HG03159 (cell line): ENCODE measurements around the gene PTPRH.

Experiments
- ATAC-seq: cut with Tn5 transposase; IDR thresholded peaks from one replicate; pipeline ENCODE4 v1.9.1; 2021; ENCODE audit warnings: mild to moderate bottlenecking, moderate library complexity; ENCODE audit not compliant: unreplicated experiment

PTPRH gene

DNA sequence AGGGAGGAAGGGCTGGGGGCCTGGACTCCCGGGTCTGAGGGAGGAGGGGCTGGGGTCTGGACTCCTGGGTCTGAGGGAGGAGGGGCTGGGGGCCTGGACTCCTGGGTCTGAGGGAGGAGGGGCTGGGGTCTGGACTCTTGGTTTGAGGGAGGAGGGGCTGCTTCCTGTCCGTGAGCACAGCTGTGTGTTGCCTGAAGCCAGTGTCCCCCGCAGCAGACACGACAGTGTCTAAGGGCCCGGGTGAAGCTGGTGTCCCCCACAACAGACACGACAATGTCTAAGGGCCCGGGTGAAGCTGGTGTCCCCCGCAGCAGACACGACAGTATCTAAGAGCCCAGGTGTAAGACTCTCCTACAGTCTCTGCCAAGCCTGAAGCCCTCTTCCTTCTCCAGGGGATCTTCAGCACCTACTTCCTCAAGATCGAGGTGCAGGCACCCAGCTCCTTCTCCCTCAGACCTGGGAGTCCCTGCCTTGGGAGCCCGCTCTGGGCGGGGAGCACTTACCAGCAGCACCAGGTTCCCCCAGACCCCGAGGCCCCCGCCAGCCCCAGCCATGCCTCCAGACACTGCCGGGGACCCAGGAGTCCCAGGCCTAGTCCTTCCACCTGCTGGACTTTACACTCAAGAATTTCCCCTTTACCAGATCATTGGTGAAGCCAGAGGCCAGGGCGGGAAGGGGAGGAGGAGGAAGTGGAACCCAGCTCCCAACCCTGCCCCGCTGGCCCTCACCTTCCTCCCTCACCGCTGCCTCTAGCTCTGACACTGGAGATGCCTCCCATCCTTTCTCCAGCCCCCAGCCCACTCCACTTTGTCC is at the start of gene PTPRH:
Gene PTPRH, minus strand, starts transcription at position 622 of the 813 bp plus-strand sequence. Its CDS starts 68 bp downstream, at position 554.
- no peak for ATAC-seq

- peak; percentile 15 for ATAC-seq
Observed at GRCh38 chr19:55258476-55258827, 49.2 kb upstream of the PTPRH start.

GRCh38 chr19:55257461-55258420 is 48.4 kb upstream of the PTPRH start:
- no peak for ATAC-seq

DNA sequence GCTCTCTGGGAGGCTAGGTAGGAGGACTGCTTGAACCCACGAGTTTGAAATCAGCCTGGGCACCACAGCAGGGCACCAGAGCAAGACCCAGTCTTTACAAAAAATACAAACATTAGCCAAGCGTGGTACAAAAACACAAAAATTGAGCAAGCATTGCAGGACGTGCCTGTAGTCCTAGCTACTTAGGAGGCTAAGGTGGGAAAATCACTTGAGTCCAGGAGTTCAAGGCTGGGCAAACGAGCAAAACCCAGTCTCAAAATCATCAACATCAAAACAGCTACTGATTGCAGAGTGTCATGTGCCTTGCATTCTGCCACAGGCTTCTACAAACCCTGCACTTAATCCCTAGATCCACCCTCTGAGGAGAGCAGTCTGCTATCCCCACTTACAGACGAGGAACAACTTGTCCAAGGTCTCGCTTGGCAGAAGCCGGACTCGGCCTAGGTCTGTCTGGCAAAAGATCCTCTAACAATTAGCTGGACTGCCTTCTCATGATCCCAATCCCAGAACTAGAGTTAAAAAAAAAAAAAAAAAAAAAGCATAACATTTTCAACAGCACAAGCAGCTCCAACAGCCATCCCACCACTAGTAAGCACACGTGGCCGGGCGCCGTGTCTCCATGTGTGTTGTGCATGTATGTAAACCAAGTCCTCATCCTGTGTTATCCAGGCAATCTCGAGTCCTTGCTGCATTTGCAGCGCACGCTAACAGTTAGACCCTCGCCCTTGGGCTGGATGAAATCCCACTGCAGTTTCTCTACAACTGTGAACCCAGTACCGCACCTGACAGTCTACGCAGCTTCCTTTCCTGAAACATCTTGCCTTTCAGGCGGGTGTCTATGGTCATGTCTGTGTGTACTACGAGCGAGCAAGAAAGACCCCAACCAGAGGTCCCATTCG is 47.5 kb upstream of the PTPRH start:
- ATAC-seq: no peak

DNA sequence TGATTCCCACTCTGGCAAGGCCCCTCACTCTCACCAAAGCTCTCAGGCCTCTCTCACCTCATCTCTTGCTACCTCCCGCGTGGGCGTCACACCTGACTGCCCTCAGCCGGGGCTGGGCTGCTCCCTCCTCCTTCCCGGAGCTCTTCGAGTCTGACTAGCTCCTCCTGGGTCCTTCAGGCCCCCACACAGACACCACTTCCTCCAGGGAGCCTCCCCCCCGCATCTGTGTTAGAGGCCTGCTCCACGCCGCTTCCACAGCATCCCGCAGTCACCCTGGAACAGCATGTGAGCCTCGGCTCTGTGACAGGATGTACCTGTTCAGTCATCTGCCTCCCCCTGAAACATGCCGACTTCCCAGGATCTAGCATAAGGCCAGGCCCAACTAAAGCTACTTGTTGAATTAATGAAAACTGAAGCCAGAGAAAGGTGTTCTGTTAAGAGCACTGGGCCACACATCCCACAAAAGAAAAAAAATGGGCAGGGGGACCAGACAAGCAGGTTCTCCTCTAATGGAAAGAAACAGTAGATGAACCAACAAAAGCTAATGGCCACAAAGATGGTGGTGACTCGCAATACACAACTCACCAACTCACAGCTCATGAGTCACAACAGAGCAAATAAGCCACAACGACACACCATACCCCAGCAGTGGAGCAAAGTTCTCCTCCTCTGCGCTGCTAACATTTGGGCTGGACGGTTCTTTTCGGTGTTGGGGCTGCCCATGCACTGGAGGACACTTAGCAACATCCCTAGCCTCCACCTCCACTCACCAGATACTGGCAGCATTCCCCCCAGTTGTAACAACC is 46.5 kb upstream of the PTPRH start:
- ATAC-seq: no peak

GRCh38 chr19:55254625-55254977 is 45.3 kb upstream of the PTPRH start:
- no peak for ATAC-seq

GRCh38 chr19:55253842-55254624 is 44.7 kb upstream of the PTPRH start:
- ATAC-seq: peak; percentile 45

DNA sequence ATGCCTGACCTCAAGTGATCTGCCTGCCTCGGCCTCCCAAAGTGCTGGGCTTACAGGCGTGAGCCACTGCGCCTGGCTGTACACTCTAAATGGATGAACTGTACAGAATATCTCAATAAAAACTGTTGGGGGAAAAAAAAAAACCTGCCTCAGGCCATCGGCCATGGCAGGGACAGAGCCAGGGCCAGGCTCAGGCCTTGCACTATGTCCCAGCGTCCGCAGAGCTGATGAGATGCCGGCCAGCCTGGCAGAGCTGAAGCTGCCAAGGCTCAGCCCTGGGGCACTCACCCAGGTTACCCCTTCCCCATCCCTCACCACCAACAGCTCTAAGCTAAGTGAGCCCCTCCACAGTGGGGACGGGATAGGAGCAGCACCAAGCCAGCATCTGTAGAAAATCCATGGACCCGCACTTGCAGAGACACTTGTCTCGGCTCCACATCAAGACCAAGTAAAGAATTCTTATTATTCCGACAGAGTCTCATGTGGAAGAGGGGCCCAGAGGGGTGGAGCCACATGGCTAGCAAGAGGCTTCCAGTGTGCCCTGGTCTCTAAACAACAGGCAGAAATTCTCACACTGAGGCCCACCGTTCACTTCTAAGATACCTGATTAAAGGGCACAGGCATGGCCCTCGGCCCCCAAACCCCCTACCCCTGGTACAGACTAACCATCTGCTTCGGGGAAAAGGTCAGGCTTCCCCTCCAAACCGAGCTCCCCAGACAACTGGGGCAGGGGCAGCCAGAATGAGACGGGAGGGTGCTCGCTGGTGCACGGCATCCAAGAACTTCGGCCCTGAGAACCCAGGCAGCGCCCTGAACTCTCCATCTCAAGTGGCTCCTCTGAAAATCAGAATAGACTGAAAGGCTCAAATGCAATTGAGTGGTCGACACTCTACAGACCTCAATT is 43.7 kb upstream of the PTPRH start:
- ATAC-seq: no peak

- no peak for ATAC-seq
Observed at GRCh38 chr19:55251341-55252081, 42.2 kb upstream of the PTPRH start.

DNA sequence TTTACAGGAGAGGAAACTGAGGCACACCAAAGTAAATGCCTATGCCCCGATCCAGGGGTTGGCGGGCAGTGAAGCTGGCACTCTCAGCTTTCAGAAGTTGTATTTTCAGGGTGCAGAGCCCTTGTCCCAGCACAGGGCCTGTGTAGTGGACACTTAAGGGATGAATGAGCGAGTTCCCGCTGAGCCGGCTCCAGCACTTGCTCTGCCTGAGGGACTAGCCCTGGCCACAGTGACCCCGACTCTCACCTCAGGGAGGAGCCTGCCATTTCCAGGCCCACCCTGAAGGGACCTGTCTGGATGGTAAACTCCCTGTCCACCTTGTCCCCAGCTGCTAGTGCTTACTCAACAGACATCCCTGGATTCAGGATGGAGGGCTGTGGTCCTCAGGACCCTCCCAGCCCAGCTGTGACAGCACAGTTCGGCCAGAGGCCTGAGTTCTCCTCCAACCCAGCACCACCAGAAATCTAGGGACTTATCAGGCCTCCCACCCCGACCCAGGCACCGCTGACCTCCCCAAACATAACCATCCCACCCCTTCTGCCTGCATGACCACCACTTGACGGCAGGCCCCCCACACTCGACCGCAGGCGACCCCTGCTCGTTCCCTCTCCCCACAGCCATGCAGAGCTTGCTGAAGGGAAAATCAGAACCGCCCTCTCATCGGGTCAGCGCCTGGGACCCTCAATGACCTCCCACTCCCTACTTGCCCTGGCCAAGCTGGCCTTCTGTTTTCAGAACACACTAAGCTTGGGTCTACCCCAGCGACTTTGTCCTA is 41.1 kb upstream of the PTPRH start:
- no peak for ATAC-seq

DNA sequence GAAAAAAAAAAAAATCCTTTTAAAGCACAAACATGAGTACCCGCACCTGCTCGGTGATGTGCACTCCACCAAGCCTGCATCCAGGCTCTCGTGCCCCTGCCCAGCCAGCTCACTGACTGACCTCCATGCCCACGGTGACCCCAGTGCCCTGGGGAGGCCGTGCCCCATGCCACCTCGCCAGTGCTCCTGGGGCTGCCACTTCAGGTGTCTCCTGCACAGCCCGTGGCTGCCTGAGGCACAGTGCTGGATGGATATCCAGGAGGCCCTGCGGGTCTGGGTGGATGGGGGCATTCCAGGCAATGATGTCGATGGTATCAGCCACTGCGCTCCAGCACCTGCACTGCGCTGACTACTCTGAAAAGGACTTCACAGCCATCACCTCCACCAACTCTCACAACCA is 40.5 kb upstream of the PTPRH start:
- ATAC-seq: no peak

DNA sequence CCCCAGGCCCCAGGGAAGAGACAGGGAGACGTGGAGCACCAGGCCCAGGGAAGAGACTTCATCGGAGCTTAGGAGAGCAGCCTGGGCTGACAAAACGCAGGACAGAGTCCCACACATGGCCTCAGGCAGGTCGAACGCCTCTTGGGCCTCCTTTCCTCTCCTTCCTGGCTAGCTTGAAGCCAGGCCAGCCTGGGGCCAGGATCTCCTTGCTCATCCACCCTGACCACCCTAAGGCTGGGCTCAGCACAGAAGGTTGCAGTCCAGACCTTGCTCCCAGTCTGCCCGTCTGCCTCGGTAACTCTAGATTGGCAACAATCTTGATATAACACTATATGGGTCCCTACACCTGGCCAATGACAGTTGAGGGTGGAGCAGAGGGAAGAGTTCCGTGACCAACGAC is 39.4 kb upstream of the PTPRH start:
- no peak for ATAC-seq

- ATAC-seq: no peak
Observed at GRCh38 chr19:55248166-55248675, 38.9 kb upstream of the PTPRH start.

GRCh38 chr19:55247621-55248099 is 38.4 kb upstream of the PTPRH start:
- ATAC-seq: no peak

GRCh38 chr19:55246462-55247451 is 37.5 kb upstream of the PTPRH start:
- ATAC-seq: no peak
